ENCODE measurements around the gene OLIG1. TPM values are rescaled to one million over a fixed set of nuclear protein-coding genes. Genes with fewer than 3 reads are reported as not detected.

The OLIG1 gene
- total RNA-seq, 1 experiment from 2014 or later, result 1.2 TPM

GRCh38 chr21:33112681-33113080 lies 42.7 kb downstream of the OLIG1 start:
- Histone ChIP-seq H3K27me3 (ENCODE audit: control insufficient read depth, insufficient read depth, low read length) (peaks cover 37% of the 10 kb centered on the region), H3K4me3 (ENCODE audit: insufficient read depth, low read depth, low read length) (no peak overlapping the region), H3K36me3 (replicated peaks; ENCODE audit: control insufficient read depth, insufficient read depth, low read length) (no peaks in the 10 kb centered on the region)
- DNase-seq, result no peak

GRCh38 chr21:33113131-33113530 lies 43.2 kb downstream of the OLIG1 start:
- Histone ChIP-seq H3K27me3 (ENCODE audit: control insufficient read depth, insufficient read depth, low read length) (peaks cover 35% of the 10 kb centered on the region), H3K36me3 (replicated peaks; ENCODE audit: control insufficient read depth, insufficient read depth, low read length) (no peaks in the 10 kb centered on the region), H3K4me3 (ENCODE audit: insufficient read depth, low read depth, low read length) (no peak overlapping the region)
- no peak for DNase-seq

GRCh38 chr21:33114276-33114675 lies 44.3 kb downstream of the OLIG1 start:
- no peaks in the 10 kb centered on the region for H3K36me3 ChIP-seq (replicated peaks; ENCODE audit: control insufficient read depth, insufficient read depth, low read length)
- DNase-seq, result no peak
- H3K4me3 ChIP-seq (ENCODE audit: insufficient read depth, low read depth, low read length), result no peak overlapping the region
- peaks cover 26% of the 10 kb centered on the region for H3K27me3 ChIP-seq (ENCODE audit: control insufficient read depth, insufficient read depth, low read length)

GRCh38 chr21:33115631-33116510 lies 45.9 kb downstream of the OLIG1 start:
- no peaks in the 10 kb centered on the region for H3K36me3 ChIP-seq (replicated peaks; ENCODE audit: control insufficient read depth, insufficient read depth, low read length)
- peaks cover 10% of the 10 kb centered on the region for H3K27me3 ChIP-seq (ENCODE audit: control insufficient read depth, insufficient read depth, low read length)
- DNase-seq, result no peak
- no peak overlapping the region for H3K4me3 ChIP-seq (ENCODE audit: insufficient read depth, low read depth, low read length)

- Histone ChIP-seq H3K4me3 (ENCODE audit: insufficient read depth, low read depth, low read length) (no peak overlapping the region), H3K27me3 (ENCODE audit: control insufficient read depth, insufficient read depth, low read length) (peaks cover 5% of the 10 kb centered on the region), H3K36me3 (replicated peaks; ENCODE audit: control insufficient read depth, insufficient read depth, low read length) (no peaks in the 10 kb centered on the region)
- no peak for DNase-seq
These were observed 46.7 kb downstream of the OLIG1 start for GRCh38 chr21:33116676-33117075.

GRCh38 chr21:33117101-33117888 lies 47.4 kb downstream of the OLIG1 start:
- no peak for DNase-seq
- Histone ChIP-seq H3K27me3 (ENCODE audit: control insufficient read depth, insufficient read depth, low read length) (no peaks in the 10 kb centered on the region; the same call in 1 of the 2 replicates), H3K36me3 (replicated peaks; ENCODE audit: control insufficient read depth, insufficient read depth, low read length) (no peaks in the 10 kb centered on the region), H3K4me3 (ENCODE audit: insufficient read depth, low read depth, low read length) (no peak overlapping the region)

Other genes with a start within 250 kb of the OLIG1 start
- 0.17 and 0.67 TPM in 2 replicates for gene OLIG2, start 44.2 kb upstream of the OLIG1 start, total RNA-seq (2014; rRNA removed; shearing (Covaris generic))
- 2.8 and 3.6 TPM in 2 replicates for gene IFNAR2, start 159.8 kb downstream of the OLIG1 start, total RNA-seq (2014; rRNA removed; shearing (Covaris generic))
- 5.0 and 6.7 TPM in 2 replicates for gene IL10RB, start 196.2 kb downstream of the OLIG1 start, total RNA-seq (2014; rRNA removed; shearing (Covaris generic))

Data from H7 (cell line).